Choroid plexus epithelial cell (primary cell): ENCODE measurements around the gene SDHD.
"Not testable (repeated sequence)": the region's sequence is repeated elsewhere in the genome, so short reads cannot be mapped to it uniquely, and the experiment has no call there.

Source experiments
- DNase-seq: peaks from one replicate; pipeline ENCODE4 v3.0.0-alpha.2; 2010; ENCODE audit warnings: low read depth
- H3K4me3 ChIP-seq: 2 replicates; pipeline ENCODE4 v1.5.1; 2011; ENCODE audit warnings: low read depth, mild to moderate bottlenecking, control low read depth, low read length, moderate library complexity
- TF ChIP-seq, protein P1 (sequence below): conservative IDR thresholded peaks from 2 replicates; pipeline ENCODE4 v1.5.1; 2011; ENCODE audit warnings: low read depth, mild to moderate bottlenecking, control low read depth, inconsistent platforms, low read length, moderate library complexity

The SDHD gene

DNA sequence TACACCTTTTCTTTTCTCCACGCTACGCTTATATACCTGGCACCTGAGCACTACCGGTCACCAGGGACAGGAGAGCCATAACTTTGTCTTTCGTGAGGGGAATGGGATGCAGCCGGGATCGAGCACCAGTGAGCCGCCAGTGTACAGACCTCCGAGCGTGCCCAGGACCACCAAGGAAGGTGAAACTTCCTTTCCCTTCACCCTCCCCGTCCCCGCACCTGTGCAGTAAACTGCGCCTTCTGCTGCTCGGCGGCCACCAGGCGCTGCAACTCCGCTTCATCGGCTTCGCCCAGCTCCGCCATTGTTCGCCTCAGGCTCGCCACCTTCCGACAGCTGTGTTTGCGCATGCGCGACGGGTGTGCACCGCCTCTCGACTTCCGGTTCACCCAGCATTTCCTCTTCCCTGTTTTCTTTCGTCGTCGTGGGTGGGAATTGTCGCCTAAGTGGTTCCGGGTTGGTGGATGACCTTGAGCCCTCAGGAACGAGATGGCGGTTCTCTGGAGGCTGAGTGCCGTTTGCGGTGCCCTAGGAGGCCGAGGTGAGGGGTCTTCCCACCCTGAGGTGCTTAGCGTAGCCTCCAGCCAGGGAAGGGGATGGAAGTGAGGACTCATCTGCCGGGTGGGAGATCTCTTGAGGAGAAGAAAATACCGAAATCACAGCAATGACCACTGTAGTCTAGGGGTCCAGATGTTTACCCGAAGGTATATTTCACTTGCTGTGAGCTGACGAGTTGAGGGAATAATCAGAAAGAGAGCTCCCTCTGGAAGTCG, at the start of gene SDHD, which contains the start of gene TIMM8B:
Gene SDHD (plus strand): TSS at position 452 of the 770 bp plus-strand sequence. CDS start 35 bp downstream, at position 487.
Gene TIMM8B (minus strand): TSS at position 335 of the 770 bp plus-strand sequence. CDS start 33 bp downstream, at position 302.
- peak; percentile 98 for DNase-seq
- peak within 1 kb of the TSS; percentile 81 for H3K4me3 ChIP-seq
- TF ChIP-seq, protein P1, sequence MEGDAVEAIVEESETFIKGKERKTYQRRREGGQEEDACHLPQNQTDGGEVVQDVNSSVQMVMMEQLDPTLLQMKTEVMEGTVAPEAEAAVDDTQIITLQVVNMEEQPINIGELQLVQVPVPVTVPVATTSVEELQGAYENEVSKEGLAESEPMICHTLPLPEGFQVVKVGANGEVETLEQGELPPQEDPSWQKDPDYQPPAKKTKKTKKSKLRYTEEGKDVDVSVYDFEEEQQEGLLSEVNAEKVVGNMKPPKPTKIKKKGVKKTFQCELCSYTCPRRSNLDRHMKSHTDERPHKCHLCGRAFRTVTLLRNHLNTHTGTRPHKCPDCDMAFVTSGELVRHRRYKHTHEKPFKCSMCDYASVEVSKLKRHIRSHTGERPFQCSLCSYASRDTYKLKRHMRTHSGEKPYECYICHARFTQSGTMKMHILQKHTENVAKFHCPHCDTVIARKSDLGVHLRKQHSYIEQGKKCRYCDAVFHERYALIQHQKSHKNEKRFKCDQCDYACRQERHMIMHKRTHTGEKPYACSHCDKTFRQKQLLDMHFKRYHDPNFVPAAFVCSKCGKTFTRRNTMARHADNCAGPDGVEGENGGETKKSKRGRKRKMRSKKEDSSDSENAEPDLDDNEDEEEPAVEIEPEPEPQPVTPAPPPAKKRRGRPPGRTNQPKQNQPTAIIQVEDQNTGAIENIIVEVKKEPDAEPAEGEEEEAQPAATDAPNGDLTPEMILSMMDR, result peak; percentile 63

DNA sequence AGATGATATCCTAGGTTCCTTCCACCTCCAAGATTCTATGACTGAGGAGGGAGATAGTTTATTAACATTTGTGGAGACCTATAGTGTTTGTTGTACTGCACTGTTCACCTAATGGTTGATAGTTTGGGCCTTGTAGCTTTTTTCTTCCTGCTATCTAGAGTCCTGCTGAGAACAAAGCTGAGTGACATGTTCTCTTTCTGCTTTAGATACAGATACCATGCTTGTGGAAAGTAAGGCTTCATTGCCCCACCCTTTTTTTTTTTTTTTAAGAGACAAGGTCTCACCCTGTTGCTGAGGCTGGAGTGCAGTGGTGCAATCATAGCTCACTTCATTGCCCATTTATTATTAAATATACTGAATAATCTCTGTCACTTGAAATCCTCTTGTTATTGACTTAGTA, 49.1 kb upstream of the SDHD start:
- TF ChIP-seq, protein P1, result no peak
- H3K4me3 ChIP-seq, result no peak overlapping the region
- no peak for DNase-seq

DNA sequence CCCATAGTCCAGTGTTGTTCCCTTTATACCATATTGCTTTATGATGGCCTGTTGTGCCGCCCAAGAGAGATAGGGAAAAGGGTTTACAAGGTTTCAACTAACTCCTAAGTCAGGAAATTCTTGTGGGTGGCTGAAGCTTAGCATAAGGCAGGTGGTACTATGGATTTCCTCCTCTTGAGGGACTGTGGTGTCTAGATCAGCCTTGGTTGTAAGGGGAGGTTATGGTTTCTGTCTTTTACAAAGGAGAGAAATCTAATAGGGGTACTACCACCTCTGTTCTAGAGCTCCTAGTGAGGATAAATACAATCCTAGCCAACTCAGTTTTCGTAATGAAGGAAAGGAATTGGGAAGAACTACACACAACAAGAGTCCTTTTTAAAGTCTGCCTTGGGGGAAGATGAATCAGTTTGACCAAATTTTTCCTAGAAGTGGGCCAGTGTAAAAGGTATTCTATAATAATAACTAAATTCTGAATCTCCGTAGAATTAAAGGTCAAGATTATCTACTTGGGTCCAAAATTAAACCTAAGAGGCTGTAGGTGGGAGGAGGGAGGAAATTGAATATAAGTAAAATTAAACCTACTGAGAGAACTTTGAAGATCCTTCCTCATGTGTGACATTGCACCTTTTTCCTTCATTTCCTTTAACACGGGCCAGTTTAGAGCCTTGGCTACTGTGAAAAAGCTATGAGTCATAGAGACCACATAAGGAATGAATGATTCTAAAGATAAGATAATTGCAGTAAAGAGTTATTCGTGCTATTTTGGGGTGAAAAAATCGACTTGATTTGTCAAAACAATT, 44.3 kb upstream of the SDHD start:
- peak; percentile 70 for DNase-seq
- no peak overlapping the region for H3K4me3 ChIP-seq
- TF ChIP-seq, protein P1, result no peak

DNA sequence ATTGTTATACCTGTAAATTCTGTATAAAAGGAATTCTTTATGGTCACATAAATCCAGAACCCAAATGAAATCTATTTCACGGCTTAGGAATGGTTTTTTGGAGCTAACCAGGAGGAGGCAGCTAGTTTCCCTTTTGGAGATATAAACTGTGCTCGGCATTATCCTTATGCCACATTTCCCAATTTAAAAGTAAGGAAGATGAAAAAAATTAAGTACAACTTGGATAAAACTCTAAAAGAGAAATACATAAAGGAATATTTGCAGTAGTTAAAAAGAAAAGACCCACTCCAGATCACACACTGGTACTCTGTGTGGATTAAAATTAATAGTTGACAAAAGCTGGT, 43.7 kb upstream of the SDHD start:
- TF ChIP-seq, protein P1, result no peak
- DNase-seq, result no peak
- no peak overlapping the region for H3K4me3 ChIP-seq

DNA sequence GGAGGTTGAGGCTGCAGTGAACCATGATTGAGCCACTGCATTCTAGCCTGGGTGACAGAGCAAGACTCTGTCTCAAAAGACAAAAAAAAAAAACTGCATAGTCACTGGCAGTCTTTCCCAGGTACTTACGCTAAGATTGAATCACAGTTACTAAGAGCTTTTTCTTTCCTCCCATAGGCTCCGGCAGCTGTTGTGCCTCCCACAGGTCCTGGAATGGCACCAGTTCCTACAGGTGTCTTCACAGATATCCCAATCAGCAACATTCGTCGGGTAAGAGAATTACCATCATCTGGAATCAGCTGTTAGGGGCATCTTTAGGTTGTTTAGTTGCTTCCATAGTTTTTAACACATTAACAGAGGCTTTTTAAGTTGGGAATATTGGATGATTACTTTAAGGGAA, 41.7 kb upstream of the SDHD start:
- H3K4me3 ChIP-seq, result no peak overlapping the region
- TF ChIP-seq, protein P1, result no peak
- no peak for DNase-seq

DNA sequence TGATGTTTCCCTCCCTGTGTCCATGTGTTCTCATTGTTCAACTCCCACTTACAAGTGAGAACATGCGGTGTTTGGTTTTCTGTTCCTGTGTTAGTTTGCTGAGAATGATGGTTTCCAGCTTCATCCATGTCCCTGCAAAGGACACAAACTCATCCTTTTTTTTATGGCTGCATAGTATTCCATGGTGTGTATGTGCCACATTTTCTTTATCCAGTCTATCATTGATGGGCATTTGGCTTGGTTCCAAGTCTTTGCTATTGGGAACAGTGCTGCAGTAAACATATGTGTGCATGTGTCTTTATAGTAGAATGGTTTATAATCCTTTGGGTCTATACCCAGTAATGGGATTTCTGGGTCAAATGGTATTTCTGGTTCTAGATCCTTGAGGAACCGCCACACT, 40.0 kb upstream of the SDHD start:
- H3K4me3 ChIP-seq, result not testable (repeated sequence)

DNA sequence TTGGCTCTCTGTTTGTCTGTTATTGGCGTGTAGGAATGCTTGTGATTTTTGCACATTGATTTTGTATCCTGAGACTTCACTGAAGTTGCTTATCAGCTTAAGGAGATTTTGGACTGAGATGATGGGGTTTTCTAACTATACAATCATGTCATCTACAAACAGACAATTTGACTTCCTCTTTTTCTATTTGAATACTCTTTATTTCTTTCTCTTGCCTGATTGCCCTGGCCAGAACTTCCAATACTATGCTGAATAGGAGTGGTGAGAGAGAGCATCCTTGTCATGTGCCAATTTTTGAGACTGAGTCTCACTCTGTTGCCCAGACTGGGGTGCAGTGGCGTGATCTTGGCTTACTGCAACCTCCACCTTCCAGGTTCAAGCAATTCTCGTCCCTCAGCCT, 38.4 kb upstream of the SDHD start:
- H3K4me3 ChIP-seq, DNase-seq: not testable (repeated sequence)

More for the DNA sequence above, 40.0 kb upstream of the SDHD start:
- not testable (repeated sequence) for DNase-seq

DNA sequence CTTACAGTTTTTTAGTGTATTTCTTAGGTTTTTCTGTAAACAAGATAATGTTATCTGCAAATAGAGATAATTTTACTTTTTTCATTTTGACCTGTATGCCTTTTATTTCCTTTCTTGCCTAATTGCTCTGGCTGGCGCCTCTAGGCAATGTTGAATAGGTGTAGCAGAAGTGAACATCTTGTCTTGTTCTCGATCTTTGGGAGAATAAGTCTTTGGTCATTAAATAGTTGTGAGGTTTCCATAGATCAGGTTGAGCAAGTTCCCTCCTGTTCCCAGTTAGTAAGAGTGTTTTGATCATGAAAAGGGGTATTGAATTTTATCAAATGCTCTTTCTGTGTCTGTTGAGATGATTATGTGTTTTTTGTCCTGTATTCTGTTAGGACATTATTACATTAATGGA, 36.9 kb upstream of the SDHD start:
- no peak for DNase-seq
- H3K4me3 ChIP-seq, result no peak overlapping the region
- TF ChIP-seq, protein P1, result no peak
